Mammary epithelial cell (primary cell): Measurements from ENCODE around the gene PHC2.

Experiments
- EZH2 ChIP-seq: IDR thresholded peaks from 2 replicates; pipeline ENCODE4 v1.6.1; 2012; ENCODE audit warnings: low read length, inconsistent platforms, borderline replicate concordance
- TF ChIP-seq, protein P1 (sequence below), 2 donors: IDR thresholded peaks in 1 of 2; conservative IDR thresholded peaks in 1 of 2; 2 replicates each; pipeline ENCODE4 v1.5.1; 2011 to 2012; ENCODE audit warnings: inconsistent platforms in 2 of 2, low read length in 2 of 2, mild to moderate bottlenecking in 2 of 2, control low read depth in 1 of 2, low read depth in 1 of 2; ENCODE audit not compliant: insufficient read depth in 1 of 2; ENCODE audit errors: extremely low read depth in 1 of 2

DNA sequence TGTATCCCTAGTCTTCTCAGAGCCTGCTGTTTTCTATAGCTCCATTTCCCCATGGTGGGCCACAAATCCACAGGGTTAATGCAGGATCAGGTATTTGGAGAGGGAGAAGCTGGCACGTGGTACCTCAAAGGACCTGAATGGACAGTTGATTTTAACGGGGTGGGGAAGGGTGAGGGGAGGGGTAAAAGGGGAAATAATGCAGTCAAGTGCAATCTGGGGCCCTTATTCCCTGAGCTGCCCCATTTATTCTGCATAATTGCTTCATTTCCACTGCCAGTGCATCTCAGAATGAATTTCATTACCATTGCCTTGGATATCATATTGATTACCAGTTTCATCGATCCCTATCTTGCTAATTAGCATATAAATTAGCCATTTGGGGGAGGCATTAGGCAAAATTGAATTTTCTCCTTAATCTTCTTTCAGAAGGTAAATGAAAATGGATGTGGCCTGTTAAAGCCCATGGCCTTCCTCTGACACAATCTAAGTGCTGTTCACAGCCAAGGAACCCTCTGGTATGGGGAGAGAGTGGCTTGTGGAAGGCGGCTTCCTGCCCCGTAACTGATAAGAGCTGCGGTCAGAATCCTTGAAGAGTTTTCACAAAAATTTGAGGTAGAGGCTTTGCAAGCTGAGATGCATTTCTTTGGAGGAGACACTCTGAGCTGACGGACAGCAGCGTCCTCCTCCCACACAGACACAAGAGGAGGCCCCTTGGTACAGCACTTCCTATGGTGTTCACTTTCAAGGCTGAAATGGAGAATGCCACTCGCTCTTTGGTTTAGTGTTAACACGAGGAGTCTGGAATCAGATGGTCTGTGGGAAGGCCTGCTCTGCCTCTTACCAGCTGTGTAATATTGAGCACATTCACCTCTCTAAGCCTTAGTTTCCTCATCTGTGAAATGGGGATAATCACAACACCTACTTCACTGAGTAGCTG is 34.4 kb downstream of the PHC2 start:
- TF ChIP-seq EZH2, result no peak
- TF ChIP-seq, protein P1, sequence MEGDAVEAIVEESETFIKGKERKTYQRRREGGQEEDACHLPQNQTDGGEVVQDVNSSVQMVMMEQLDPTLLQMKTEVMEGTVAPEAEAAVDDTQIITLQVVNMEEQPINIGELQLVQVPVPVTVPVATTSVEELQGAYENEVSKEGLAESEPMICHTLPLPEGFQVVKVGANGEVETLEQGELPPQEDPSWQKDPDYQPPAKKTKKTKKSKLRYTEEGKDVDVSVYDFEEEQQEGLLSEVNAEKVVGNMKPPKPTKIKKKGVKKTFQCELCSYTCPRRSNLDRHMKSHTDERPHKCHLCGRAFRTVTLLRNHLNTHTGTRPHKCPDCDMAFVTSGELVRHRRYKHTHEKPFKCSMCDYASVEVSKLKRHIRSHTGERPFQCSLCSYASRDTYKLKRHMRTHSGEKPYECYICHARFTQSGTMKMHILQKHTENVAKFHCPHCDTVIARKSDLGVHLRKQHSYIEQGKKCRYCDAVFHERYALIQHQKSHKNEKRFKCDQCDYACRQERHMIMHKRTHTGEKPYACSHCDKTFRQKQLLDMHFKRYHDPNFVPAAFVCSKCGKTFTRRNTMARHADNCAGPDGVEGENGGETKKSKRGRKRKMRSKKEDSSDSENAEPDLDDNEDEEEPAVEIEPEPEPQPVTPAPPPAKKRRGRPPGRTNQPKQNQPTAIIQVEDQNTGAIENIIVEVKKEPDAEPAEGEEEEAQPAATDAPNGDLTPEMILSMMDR (conservative IDR thresholded peaks at IDR 0.05 in 1 of 2, IDR thresholded peaks at IDR 0.05 in 1 of 2; ENCODE audit: extremely low read depth in 1 of 2, insufficient read depth in 1 of 2, low read depth in 1 of 2, low read length in 2 of 2), result no peak
